Stimulated activated naive CD8-positive, alpha-beta T cell treated with anti-CD3 and anti-CD28 coated beads, Interleukin-15, amount 100 ng/mL, for 72 hours (primary cell): Measurements from ENCODE around the gene DOCK8.

Experiments
- ATAC-seq: fragments of 150-1000 bp; cut with Tn5 transposase; 2 replicates; pipeline ENCODE4 v1.10.0; 2021; ENCODE audit warnings: mild to moderate bottlenecking, moderate library complexity
- DNase-seq, 2 donors: peaks; one replicate each; pipeline ENCODE4 v3.0.0; 2021 to 2022
- H3K27ac Mint-ChIP-seq, 2 donors: one replicate each; pipeline ENCODE4 v1.8.0; 2022; ENCODE audit warnings: mild to moderate bottlenecking in 2 of 2, mixed read lengths in 2 of 2, moderate library complexity in 2 of 2
- H3K27me3 Mint-ChIP-seq: one replicate; pipeline ENCODE4 v1.8.0; 2022; ENCODE audit warnings: mixed read lengths
- H3K4me1 Mint-ChIP-seq: one replicate; pipeline ENCODE4 v1.8.0; 2022; ENCODE audit warnings: mild to moderate bottlenecking, mixed read lengths
- H3K4me3 Mint-ChIP-seq, 2 donors: one replicate each; pipeline ENCODE4 v1.8.0; 2022; ENCODE audit warnings: mild to moderate bottlenecking in 2 of 2, mixed read lengths in 2 of 2, moderate library complexity in 1 of 2
- H3K9me3 Mint-ChIP-seq, 2 donors: one replicate each; pipeline ENCODE4 v1.8.0; 2022; ENCODE audit warnings: mixed read lengths in 2 of 2

DOCK8 gene

DNA sequence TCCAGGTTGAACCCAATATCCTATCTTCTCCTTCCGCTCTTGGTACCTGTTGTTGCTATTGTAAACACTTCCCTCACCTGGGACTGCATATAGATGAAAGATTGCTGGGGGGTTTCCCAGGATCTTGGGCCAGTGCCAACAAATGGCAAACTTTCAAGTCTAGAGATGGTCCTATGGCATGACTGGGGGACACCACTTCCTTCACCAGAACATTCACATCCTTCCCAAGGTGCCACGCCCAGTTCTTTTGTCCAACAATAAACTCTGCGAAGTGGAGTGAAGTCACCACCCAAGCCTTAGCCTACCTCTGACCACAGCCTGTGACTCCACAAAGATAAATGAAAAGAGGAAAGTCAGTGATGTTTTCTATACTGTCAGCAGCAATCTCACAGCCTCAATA is 34.4 kb downstream of the DOCK8 start:
- peak; percentile 80 for ATAC-seq
- peaks cover 16% of the 10 kb centered on the region for H3K4me1 Mint-ChIP-seq
- no peaks in the 10 kb centered on the region for H3K9me3 Mint-ChIP-seq
- peak overlapping the region in 1 of 2 donors; percentile 33 for H3K4me3 Mint-ChIP-seq
- H3K27ac Mint-ChIP-seq: no peak overlapping the region
- peak in 1 of 2 donors; percentile 25 for DNase-seq
- no peaks in the 10 kb centered on the region for H3K27me3 Mint-ChIP-seq

GRCh38 chr9:250039-250438 is 35.4 kb downstream of the DOCK8 start:
- Mint-ChIP-seq H3K27ac (no peak overlapping the region), H3K27me3 (no peaks in the 10 kb centered on the region), H3K4me1 (peaks cover 16% of the 10 kb centered on the region), H3K4me3 (no peak overlapping the region), H3K9me3 (no peaks in the 10 kb centered on the region)
- DNase-seq (no peak), ATAC-seq (no peak)

DNA sequence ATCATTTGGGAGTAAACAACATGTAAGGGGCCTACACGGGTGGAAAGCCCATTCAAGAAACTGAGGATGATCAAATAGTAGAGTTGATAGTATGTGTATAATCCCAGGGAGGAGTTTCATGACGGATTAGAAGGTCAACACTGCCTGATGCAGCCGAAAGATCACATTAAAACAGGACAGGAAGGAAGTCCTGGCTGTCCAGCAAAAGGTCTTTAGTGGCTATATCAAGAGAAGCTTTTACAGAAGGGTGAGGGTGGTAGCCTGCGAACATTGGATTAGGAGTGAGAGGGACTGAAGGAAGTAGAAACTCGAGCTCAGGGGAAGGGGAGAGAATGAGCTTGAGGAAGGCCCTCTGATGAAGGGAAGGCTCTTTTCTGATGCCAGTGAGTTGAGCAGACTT is 36.0 kb downstream of the DOCK8 start:
- DNase-seq (no peak), ATAC-seq (no peak)
- Mint-ChIP-seq H3K9me3 (no peaks in the 10 kb centered on the region), H3K4me1 (peaks cover 16% of the 10 kb centered on the region), H3K4me3 (no peak overlapping the region), H3K27ac (no peak overlapping the region), H3K27me3 (no peaks in the 10 kb centered on the region)

DNA sequence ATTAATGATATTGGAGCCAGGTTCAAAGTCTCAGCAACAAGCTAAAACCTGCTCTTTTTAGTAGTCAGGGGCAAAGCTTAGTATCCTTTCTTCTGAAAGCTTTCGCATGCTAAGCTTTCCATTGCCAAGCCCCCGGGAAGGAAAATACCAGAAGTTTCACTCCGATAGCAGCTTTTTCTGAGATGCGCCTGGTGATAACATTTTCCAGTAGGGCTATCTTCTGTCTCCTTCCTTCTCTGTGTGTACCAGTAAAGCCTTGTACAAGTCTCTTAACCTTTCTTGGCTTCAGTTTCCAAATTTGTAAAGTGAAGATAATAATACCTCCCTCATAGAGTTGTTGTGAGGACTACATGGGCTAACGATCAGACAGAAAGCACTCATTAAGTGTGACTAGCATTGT is 36.7 kb downstream of the DOCK8 start:
- no peak for DNase-seq
- Mint-ChIP-seq H3K9me3 (no peaks in the 10 kb centered on the region), H3K27ac (no peak overlapping the region), H3K4me1 (peaks cover 16% of the 10 kb centered on the region), H3K27me3 (no peaks in the 10 kb centered on the region), H3K4me3 (no peak overlapping the region)
- ATAC-seq: no peak

- H3K9me3 Mint-ChIP-seq: no peaks in the 10 kb centered on the region
- peak overlapping the region in 1 of 2 donors; percentile 27 for H3K27ac Mint-ChIP-seq
- no peak overlapping the region for H3K4me3 Mint-ChIP-seq
- no peak for ATAC-seq
- H3K4me1 Mint-ChIP-seq: peaks cover 8% of the 10 kb centered on the region
- no peak for DNase-seq
- no peaks in the 10 kb centered on the region for H3K27me3 Mint-ChIP-seq
Observed at GRCh38 chr9:253539-253938, 38.9 kb downstream of the DOCK8 start.

DNA sequence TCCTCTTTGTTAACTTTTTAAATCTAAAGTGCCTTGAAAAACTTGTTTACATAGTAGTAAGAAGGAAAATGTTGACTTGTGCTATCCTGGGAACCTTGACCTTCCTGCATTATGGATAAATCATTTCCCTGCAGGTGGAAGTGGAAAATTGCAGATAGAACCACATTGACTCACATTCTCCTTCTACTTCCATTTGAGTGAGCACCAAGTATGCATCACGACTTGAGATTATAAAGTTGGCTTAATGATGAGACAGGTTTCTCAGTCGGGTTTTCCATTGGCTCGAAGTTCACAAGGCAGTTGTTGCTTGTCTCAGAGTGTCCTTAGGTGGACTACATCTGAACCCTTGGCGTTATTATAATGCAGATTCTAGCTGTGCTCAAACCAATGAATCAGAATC is 39.9 kb downstream of the DOCK8 start:
- H3K4me1 Mint-ChIP-seq: no peaks in the 10 kb centered on the region
- ATAC-seq: no peak
- DNase-seq: no peak
- H3K27ac Mint-ChIP-seq: no peak overlapping the region
- H3K27me3 Mint-ChIP-seq: no peaks in the 10 kb centered on the region
- no peaks in the 10 kb centered on the region for H3K9me3 Mint-ChIP-seq
- no peak overlapping the region for H3K4me3 Mint-ChIP-seq

DNA sequence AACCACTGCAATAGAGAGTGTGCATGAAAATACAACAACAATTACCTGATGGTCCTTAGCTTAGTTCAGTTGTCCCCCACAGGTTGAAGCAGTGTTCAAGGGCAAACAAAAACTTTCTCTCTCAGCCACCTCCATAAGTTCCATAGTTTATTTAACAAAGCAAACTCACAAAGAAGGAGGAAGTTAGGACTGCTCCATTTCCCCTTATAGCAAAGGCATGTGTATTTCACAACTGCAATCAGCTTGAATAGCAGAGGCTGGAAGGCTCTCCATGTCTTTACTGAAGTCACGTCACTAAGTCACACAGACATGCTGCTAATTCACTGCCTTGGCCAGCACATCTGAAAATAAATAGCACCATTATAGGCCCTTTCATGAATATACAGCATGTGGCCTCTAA is 43.3 kb downstream of the DOCK8 start:
- DNase-seq: no peak

DNA sequence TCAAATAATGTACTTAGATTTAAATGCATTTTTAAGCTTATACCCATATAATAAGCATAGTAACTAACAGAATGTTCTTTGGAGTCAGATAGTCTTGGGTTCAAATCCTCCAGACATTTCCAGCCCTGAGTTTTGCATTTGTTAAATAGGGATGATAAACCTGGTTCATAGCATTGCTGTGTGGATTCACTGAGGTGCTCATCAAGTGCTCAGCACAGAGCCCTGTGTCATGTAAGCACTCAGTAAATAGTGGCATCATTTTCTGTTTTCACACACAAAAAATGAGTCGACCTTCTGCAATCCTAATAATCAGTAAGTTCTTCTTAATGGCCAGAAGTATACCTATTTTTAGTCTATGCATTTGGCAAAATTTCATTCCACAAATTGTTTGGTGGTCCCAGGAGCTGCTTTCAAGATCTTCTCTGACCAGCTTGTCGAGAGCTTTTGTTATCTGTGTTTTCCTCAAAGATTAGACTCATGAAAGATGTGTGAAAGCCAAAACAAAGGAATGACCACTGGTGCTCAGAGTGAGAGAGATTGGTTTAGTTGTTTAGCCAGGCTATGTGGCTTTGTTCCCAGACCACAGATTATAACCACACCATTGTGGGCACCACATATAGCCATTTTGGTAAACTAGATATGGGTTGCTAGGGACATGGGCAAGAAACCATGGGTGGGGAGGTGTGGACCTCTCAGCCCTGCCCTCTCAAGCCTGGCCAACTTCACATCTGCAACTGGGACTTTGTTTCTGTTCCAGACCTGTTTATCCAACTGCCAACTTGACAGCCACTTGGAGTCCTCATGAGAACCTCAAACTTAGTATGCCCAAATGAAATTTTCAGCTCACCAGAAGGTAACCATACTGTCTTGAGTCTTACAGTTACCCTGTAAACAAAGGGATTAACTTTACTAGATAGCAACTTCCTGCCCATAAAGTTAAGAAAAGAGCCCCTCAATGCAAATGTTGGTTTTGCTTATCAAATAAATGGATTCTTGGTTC is 45.0 kb downstream of the DOCK8 start:
- Mint-ChIP-seq H3K9me3 (no peaks in the 10 kb centered on the region), H3K27me3 (no peaks in the 10 kb centered on the region), H3K4me1 (peaks cover 9% of the 10 kb centered on the region), H3K4me3 (no peak overlapping the region), H3K27ac (no peak overlapping the region)
- no peak for DNase-seq
- no peak for ATAC-seq

More for the DNA sequence above, 43.3 kb downstream of the DOCK8 start:
- no peak overlapping the region for H3K27ac Mint-ChIP-seq
- no peak overlapping the region for H3K4me3 Mint-ChIP-seq
- H3K4me1 Mint-ChIP-seq: no peaks in the 10 kb centered on the region
- H3K27me3 Mint-ChIP-seq: no peaks in the 10 kb centered on the region
- H3K9me3 Mint-ChIP-seq: no peaks in the 10 kb centered on the region
- ATAC-seq: no peak

- Mint-ChIP-seq H3K4me3 (no peak overlapping the region), H3K27me3 (no peaks in the 10 kb centered on the region), H3K27ac (no peak overlapping the region), H3K9me3 (no peaks in the 10 kb centered on the region), H3K4me1 (peaks cover 23% of the 10 kb centered on the region)
- DNase-seq (no peak), ATAC-seq (no peak)
Observed at GRCh38 chr9:264231-264630, 49.6 kb downstream of the DOCK8 start.

GRCh38 chr9:265209-265870 is 50.7 kb downstream of the DOCK8 start:
- peaks cover 0 to 4% of the 10 kb centered on the region in 2 donors for H3K9me3 Mint-ChIP-seq
- H3K4me1 Mint-ChIP-seq: peaks cover 30% of the 10 kb centered on the region
- H3K27ac Mint-ChIP-seq: no peak overlapping the region
- ATAC-seq: no peak
- no peak overlapping the region for H3K4me3 Mint-ChIP-seq
- no peaks in the 10 kb centered on the region for H3K27me3 Mint-ChIP-seq
- DNase-seq: no peak

GRCh38 chr9:266228-266627 is 51.6 kb downstream of the DOCK8 start:
- no peak overlapping the region for H3K27ac Mint-ChIP-seq
- H3K4me3 Mint-ChIP-seq: no peak overlapping the region
- H3K27me3 Mint-ChIP-seq: no peaks in the 10 kb centered on the region
- H3K4me1 Mint-ChIP-seq: peaks cover 38% of the 10 kb centered on the region
- H3K9me3 Mint-ChIP-seq: peaks cover 0 to 4% of the 10 kb centered on the region in 2 donors
- no peak for ATAC-seq
- DNase-seq: no peak

- peaks cover 0 to 4% of the 10 kb centered on the region in 2 donors for H3K9me3 Mint-ChIP-seq
- H3K4me3 Mint-ChIP-seq: no peak overlapping the region
- no peak overlapping the region for H3K27ac Mint-ChIP-seq
- no peak for ATAC-seq
- DNase-seq: no peak
- H3K4me1 Mint-ChIP-seq: peaks cover 54% of the 10 kb centered on the region
- H3K27me3 Mint-ChIP-seq: no peaks in the 10 kb centered on the region
Observed at GRCh38 chr9:268616-269015, 54.0 kb downstream of the DOCK8 start.

- DNase-seq (no peak), ATAC-seq (no peak)
- Mint-ChIP-seq H3K9me3 (peaks cover 0 to 4% of the 10 kb centered on the region in 2 donors), H3K4me1 (peaks cover 48% of the 10 kb centered on the region), H3K27ac (no peak overlapping the region), H3K27me3 (no peaks in the 10 kb centered on the region), H3K4me3 (no peak overlapping the region)
Observed at GRCh38 chr9:269081-269711, 54.5 kb downstream of the DOCK8 start.

GRCh38 chr9:270657-271237 is 56.1 kb downstream of the DOCK8 start:
- H3K9me3 Mint-ChIP-seq: peaks cover 0 to 4% of the 10 kb centered on the region in 2 donors
- H3K4me1 Mint-ChIP-seq: peaks cover 54% of the 10 kb centered on the region
- peak overlapping the region in 1 of 2 donors; percentile 3 for H3K4me3 Mint-ChIP-seq
- H3K27me3 Mint-ChIP-seq: no peaks in the 10 kb centered on the region
- DNase-seq (no peak), ATAC-seq (no peak)
- H3K27ac Mint-ChIP-seq: peak overlapping the region; percentile 40 to 80
